Testis (tissue), 2 donors: ENCODE data around the gene MC1R.

Experiments
- POLR2A ChIP-seq: fragments of 450-650 bp; IDR thresholded peaks from one replicate; pipeline ENCODE4 v1.6.1; 2017; ENCODE audit warnings: antibody characterized with exemption, mild to moderate bottlenecking, moderate library complexity
- TF ChIP-seq, protein P1 (sequence below), 3 experiments: fragments of 450-650 bp in 2 of 3; fragments of 200-600 bp in 1 of 3; sonication (generic) in 1 of 3; IDR thresholded peaks; one replicate each; pipeline ENCODE4 v1.5.1; 2016 to 2019; ENCODE audit warnings: antibody characterized with exemption in 3 of 3, mild to moderate bottlenecking in 2 of 3, moderate library complexity in 1 of 3

DNA sequence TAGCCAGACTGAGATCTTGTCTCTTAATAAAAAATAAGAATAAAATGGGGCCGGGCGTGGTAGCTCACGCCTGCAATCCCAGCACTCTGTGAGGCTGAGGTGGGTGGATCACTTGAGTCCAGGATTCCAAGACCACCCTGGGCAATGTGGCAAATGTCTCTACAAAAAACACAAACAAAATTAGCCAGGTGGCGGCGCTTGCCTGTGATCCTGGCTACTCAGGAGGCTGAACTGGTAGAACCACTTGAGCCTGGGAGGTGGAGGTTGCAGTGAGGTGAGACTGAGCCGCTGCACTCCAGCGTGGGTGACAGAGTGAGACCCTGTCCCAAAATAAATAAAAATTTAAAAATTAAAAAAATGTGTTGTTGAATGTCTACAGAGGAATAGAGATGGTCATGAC, 27.0 kb downstream of the MC1R start:
- TF ChIP-seq, protein P1, sequence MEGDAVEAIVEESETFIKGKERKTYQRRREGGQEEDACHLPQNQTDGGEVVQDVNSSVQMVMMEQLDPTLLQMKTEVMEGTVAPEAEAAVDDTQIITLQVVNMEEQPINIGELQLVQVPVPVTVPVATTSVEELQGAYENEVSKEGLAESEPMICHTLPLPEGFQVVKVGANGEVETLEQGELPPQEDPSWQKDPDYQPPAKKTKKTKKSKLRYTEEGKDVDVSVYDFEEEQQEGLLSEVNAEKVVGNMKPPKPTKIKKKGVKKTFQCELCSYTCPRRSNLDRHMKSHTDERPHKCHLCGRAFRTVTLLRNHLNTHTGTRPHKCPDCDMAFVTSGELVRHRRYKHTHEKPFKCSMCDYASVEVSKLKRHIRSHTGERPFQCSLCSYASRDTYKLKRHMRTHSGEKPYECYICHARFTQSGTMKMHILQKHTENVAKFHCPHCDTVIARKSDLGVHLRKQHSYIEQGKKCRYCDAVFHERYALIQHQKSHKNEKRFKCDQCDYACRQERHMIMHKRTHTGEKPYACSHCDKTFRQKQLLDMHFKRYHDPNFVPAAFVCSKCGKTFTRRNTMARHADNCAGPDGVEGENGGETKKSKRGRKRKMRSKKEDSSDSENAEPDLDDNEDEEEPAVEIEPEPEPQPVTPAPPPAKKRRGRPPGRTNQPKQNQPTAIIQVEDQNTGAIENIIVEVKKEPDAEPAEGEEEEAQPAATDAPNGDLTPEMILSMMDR (IDR thresholded peaks at IDR 0.05) = no peak
- TF ChIP-seq POLR2A = no peak
